ENCODE results near the gene RELA.
"Not testable (repeated sequence)": the region's sequence is repeated elsewhere in the genome, so short reads cannot be mapped to it uniquely, and the experiment has no call there.

RELA gene

DNA sequence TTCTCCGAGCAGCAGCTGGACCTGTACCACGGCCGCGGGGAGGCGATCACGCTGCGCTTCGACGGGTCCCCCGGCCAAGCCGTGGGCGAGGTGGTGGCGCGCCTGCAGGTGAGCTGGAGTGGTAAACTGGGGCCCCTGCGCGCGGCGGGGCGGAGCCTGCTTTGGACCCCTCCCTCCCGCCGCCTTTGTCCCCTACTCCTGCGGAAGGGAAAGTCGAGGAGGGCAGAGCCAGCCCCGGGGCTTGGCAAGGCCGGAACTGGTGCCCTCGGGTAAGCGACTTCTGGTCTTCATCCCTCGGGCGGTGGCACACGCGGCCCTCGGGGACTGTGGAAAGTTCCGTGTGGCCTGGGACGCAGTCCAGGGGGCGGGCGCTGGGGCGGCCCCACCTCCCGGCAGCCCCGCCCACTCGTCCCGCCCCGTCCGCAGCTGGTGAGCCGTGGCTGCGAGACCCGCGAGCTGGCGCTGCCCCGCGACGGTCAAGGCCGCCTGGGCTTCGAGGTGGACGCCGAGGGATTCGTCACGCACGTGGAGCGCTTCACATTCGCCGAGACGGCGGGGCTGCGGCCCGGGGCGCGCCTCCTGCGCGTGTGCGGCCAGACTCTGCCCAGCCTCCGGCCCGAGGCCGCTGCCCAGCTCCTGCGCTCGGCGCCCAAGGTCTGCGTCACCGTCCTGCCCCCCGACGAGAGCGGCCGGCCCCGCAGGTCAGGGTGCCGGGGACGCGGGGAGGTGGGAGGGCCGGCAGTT is 15.6 kb downstream of the RELA start:
- no peak for DNase-seq

DNA sequence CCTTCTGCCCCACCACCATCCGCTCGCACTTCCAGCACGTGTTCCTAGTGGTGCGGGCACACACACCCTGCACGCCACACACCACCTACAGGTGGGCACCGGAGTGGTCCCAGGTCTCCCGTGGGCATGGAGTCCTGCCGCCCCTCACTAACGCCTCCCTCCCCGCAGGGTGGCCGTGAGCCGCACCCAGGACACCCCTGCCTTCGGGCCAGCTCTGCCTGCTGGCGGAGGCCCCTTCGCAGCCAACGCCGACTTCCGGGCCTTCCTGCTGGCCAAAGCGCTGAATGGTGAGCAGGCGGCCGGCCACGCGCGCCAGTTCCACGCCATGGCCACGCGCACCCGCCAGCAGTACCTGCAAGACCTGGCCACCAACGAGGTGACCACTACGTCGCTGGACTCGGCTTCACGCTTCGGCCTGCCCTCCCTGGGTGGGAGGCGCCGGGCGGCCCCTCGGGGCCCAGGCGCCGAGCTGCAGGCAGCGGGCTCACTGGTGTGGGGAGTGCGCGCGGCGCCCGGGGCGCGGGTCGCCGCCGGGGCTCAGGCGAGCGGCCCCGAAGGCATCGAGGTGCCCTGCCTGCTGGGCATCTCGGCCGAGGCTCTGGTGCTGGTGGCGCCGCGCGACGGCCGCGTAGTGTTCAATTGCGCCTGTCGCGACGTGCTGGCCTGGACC is 16.3 kb downstream of the RELA start:
- DNase-seq = no peak

- DNase-seq = no peak
These were observed 17.0 kb downstream of the RELA start for GRCh38 chr11:65645710-65646109.

GRCh38 chr11:65644837-65645236 is 17.9 kb downstream of the RELA start:
- DNase-seq = no peak

- DNase-seq = peak; percentile 36
These were observed 18.7 kb downstream of the RELA start for GRCh38 chr11:65643971-65644370.

GRCh38 chr11:65642014-65642671 is 20.6 kb downstream of the RELA start:
- no peak for DNase-seq

DNA sequence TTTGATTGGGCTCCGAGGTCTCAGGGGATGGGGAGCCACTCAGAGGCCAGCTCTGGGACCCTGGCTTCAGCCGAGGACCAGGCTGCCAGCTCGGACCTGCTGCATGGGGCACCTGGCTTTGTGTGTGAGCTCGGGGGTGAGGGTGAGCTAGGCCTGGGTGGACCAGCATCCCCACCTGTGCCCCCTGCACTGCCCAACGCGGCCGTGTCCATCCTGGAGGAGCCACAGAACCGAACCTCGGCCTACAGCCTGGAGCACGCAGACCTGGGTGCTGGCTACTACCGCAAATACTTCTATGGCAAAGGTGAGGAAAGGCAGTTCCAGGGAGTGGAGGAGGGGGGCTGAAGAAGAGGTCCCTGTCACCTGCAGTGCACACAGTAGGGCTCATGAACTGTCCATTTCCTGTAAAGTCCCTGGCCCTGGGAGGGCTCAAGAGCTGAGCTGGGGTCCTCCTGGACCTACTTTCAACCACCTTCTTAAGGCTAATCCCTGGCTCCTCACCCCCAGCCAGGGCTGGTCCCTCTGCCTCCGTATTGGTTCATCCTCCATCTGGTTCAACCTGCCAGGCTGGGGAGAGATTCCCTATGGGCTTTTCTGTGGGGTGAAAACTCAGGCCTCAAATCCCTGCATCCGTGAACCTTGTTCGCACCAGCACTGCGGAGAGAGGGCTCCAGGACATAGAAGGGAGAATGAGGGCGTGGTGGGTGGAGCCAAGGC is 21.3 kb downstream of the RELA start:
- no peak for DNase-seq

DNA sequence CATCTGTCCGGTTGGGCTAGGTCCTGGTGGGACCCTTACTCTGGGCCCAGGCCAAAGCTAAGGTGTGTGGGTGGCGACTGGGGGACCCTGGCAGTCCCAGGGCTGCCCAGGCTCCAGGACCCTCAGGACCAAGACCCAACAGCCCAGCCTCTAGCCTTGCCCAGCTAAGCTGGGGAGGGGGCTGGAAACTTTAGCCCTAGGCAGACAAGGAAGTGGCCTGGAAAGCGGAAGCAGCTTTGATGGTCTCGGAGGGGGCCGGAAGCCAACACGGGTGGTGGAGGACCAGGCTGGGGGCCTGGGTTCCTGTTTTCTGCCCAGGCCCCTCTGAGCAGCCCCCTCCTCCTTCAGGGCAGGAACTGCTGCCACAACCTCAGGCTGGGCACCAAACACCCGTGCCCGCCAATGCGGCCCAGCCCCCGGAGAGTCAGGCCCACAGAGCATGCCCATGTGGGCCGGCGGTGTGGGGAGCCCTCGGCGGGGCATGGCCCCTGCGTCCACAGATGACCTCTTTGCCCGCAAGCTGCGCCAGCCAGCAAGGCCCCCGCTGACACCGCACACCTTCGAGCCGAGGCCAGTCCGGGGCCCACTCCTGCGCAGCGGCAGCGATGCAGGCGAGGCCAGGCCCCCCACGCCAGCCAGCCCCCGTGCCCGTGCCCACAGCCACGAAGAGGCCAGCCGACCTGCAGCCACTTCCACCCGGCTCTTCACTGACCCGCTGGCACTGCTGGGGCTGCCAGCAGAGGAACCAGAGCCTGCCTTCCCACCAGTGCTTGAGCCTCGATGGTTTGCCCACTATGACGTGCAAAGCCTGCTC is 22.0 kb downstream of the RELA start:
- DNase-seq = no peak

- peak; percentile 14 for DNase-seq
These were observed 22.9 kb downstream of the RELA start for GRCh38 chr11:65639623-65640482.

DNA sequence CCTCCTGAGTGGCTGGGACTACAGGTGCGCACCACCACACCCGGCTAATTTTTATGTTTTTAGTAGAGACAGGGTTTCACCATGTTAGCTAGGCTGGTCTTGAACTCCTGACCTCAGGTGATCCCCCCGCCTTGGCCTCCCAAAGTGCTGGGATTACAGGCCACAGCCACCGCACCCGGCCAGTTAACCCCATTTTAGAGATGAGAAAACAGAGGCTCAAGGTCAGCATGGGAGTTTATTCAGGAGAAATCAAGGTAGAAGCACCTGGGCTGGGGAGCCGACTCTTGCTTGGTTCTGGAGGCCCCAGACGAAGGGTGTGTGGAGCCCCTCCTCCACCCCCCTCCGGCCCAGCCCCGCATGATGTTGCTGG is 23.5 kb downstream of the RELA start:
- not testable (repeated sequence) for DNase-seq

DNA sequence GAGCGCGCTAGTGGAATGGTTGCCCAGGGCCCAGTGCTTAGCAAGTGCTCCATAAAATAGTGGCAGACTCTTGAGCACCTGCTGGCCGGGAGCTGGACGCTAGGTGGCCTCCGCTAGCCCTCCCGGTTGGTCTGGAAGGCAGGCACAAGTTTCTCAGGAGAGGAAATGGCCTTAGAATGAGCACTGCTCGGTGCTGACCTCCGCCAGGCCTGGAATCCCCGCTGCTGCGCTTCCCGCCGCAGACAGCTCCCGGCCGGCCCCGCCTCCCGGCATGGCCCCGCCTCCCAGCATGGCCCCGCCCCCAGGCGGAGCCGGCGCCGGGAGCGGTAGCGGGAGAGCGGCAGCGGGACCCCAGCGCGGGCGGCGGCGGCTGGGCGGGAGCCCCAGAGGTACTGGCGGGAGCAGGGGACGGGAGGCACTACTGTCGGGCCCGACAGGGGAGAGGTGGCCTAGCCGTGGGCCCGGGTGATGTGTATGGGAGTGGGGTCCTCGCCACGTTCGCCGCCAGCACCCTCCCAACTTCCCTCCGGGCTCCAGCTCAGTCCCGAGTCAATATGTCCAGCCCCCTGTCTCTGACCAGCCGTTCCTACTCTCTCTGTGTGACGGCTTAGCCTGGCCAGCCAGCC is 24.8 kb downstream of the RELA start, which contains the start of gene SIPA1:
Gene SIPA1 (plus strand): TSS at position 308 of the 626 bp plus-strand sequence. CDS start 2,821 bp downstream, outside the sequence.
- DNase-seq = no peak

GRCh38 chr11:65637032-65637557 is 25.6 kb downstream of the RELA start:
- DNase-seq = no peak

GRCh38 chr11:65636108-65637031 is 26.3 kb downstream of the RELA start:
- no peak for DNase-seq

DNA sequence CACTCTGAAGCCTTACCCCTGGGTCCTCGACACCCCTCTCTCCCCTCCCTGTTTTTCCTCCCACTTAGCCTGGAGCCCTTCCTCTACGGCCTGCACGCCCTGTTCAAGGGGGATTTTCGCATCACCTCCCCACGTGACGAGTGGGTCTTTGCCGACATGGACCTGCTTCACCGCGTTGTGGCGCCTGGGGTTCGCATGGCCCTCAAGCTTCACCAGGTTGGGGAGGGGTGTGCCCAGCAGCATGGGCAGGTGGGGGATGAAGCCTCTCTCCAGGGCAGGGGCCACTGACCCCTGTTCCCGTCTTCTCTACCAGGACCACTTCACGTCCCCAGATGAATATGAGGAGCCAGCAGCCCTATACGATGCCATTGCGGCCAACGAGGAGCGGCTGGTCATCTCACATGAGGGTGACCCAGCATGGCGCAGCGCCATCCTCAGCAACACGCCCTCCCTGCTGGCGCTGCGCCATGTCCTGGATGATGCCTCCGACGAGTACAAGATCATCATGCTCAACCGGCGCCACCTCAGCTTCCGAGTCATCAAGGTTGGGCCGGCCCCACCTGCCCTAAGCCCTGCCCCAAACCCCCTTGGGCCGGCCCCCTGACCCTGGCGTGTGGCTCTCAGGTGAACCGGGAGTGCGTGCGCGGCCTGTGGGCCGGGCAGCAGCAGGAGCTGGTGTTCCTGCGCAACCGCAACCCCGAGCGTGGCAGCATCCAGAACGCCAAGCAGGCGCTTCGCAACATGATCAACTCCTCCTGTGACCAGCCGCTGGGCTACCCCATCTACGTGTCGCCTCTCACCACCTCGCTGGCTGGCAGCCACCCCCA is 27.6 kb downstream of the RELA start:
- DNase-seq = no peak

DNA sequence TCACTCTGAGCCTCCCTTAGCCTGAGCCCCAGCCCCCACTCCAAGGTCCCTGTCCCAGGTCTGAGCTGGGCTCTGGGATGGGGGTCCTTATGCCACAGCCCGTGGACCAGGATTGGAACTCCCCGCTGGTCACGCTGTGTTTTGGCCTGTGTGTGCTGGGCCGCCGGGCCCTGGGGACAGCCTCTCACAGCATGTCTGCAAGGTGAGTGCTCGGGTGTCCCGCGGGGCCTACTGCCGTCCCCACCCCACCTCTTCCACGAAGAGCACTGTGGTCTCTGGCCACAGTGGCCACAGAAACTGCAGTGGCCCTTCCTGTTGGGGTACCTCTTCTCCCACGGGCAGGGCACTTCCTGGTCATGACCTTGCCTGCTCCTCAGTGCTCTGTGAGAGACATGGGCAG is 28.3 kb downstream of the RELA start:
- DNase-seq = no peak

DNA sequence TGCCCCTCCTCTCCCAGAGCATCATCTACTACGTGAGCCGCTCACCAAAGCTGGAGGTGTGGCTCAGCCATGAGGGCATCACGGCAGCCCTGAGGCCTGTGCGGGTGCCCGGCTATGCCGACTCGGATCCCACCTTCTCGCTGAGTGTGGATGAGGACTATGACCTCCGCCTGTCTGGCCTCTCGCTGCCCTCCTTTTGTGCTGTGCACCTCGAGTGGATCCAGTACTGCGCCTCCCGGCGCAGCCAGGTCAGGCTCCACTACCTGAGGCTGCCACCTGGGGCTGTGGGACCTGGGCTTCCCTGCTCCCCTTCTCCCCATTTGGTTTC is 28.6 kb downstream of the RELA start:
- DNase-seq = no peak

DNA sequence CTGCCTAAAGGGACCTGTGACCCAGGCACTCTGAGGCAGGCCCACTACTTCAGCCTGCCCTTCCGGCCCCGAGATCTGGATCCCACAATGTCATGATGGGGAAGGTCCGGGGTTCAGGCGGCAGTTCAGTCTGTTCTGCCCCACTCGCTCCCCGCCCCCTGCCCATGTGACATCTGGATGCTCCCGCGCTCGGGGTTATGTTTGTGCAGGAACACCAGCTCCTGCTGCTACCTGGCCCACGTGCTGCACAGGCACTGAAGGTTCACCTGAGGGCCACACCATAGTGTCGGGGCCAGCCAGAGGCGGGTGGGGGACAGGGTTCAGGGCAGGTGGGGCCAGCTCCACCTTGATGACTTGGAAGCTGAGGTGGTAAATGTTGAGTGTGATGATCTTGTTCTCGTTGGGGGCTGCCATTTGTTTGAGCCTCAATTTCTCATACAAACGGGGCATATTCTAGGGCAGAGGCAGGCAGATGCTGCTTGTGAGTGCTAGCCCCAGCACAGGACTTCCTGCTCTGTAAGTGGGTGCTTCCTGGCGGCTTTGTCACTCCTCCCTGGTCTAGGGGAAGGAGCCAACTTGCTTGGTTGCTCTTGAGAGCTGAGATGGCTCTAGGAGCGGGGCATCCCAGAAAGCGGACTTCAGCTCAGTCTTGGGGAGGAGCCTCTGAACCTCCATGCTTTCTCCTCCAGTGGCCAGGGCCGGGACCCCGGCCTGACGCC is 29.2 kb downstream of the RELA start:
- DNase-seq = no peak

DNA sequence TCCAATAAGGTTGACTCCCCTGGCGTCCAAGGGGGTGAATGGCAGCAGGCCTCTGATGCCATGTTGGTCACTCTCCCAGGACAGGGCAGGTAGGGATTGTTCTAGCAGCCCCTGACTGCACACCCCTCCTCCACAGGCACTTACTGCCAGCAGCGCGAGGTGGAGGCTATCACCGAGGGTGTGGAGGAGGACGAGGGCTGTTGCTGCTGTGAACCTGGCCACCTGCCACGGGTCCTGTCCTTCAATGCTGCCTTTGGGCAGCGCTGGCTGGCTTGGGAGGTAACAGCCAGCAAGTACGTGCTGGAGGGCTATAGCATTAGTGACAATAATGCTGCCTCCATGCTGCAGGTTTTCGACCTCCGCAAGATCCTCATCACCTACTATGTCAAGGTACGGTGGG is 32.5 kb downstream of the RELA start:
- no peak for DNase-seq

Measured in NCI-H510A (cell line).